Choroid plexus epithelial cell (primary cell): ENCODE results near the gene ASPSCR1.

Experiments
- DNase-seq: peaks from one replicate; pipeline ENCODE4 v3.0.0-alpha.2; 2010; ENCODE audit warnings: low read depth
- H3K4me3 ChIP-seq: 2 replicates; pipeline ENCODE4 v1.5.1; 2011; ENCODE audit warnings: low read depth, mild to moderate bottlenecking, control low read depth, low read length, moderate library complexity
- TF ChIP-seq, protein P1 (sequence below): conservative IDR thresholded peaks from 2 replicates; pipeline ENCODE4 v1.5.1; 2011; ENCODE audit warnings: low read depth, mild to moderate bottlenecking, control low read depth, inconsistent platforms, low read length, moderate library complexity

The ASPSCR1 gene

DNA sequence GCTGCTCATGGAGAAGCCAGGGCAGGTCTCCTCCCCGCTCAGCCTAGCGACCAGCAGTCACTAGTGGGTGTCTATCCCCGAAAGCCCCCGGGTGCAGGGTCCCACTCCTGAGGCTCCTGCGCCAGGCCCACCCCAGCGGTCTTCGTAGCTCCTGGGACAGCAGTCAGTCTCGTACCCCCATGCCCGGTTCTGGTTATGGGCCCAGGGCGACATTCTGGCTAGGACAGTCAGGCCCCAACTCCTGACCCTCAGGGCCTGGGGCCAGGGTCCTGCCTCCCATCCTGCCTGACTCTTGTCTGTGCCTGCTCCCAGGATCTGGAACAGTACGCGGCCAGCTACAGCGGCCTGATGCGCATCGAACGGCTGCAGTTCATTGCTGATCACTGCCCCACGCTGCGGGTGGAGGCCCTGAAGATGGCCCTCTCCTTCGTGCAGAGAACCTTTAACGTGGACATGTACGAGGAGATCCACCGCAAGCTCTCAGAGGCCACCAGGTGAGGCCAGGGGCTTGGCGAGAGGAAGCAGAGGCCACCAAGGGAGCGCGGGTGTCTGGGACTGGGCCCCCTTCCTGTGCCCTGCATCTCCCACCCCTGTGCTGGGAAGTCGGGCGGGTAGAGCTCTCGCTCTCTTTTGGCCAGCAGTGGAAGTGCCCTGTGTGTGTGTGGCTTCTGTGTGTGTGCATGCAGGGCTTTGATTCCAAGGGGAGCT, 76.3 kb downstream of the ASPSCR1 start:
- TF ChIP-seq, protein P1, sequence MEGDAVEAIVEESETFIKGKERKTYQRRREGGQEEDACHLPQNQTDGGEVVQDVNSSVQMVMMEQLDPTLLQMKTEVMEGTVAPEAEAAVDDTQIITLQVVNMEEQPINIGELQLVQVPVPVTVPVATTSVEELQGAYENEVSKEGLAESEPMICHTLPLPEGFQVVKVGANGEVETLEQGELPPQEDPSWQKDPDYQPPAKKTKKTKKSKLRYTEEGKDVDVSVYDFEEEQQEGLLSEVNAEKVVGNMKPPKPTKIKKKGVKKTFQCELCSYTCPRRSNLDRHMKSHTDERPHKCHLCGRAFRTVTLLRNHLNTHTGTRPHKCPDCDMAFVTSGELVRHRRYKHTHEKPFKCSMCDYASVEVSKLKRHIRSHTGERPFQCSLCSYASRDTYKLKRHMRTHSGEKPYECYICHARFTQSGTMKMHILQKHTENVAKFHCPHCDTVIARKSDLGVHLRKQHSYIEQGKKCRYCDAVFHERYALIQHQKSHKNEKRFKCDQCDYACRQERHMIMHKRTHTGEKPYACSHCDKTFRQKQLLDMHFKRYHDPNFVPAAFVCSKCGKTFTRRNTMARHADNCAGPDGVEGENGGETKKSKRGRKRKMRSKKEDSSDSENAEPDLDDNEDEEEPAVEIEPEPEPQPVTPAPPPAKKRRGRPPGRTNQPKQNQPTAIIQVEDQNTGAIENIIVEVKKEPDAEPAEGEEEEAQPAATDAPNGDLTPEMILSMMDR: no peak
- DNase-seq: no peak
- peak overlapping the region; percentile 77 for H3K4me3 ChIP-seq

DNA sequence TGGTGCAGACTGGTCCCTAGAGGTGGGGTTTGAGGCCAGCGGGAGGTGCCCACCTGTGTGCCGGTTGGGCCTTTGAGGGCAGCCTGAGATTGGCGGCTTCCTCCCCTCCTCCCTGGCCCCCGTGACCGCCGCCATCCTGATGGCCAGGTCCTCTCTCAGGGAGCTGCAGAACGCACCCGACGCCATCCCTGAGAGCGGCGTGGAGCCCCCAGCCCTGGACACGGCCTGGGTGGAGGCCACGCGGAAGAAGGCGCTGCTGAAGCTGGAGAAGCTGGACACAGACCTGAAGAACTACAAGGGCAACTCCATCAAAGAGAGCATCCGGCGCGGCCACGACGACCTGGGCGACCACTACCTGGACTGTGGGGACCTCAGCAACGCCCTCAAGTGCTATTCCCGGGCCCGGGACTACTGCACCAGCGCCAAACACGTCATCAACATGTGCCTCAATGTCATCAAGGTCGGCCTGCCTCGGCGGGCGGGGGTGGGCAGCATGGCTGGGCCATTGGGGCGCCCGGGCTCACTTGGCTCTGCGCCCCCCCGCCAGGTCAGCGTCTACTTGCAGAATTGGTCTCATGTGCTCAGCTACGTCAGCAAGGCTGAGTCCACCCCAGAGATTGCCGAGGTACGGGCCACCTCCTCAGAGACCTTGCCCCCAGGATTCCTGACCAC, 77.1 kb downstream of the ASPSCR1 start:
- H3K4me3 ChIP-seq: no peak overlapping the region
- no peak for DNase-seq
- TF ChIP-seq, protein P1: no peak

- TF ChIP-seq, protein P1: no peak
- H3K4me3 ChIP-seq: no peak overlapping the region
- no peak for DNase-seq
Observed at GRCh38 chr17:82055023-82055964, 77.9 kb downstream of the ASPSCR1 start.

DNA sequence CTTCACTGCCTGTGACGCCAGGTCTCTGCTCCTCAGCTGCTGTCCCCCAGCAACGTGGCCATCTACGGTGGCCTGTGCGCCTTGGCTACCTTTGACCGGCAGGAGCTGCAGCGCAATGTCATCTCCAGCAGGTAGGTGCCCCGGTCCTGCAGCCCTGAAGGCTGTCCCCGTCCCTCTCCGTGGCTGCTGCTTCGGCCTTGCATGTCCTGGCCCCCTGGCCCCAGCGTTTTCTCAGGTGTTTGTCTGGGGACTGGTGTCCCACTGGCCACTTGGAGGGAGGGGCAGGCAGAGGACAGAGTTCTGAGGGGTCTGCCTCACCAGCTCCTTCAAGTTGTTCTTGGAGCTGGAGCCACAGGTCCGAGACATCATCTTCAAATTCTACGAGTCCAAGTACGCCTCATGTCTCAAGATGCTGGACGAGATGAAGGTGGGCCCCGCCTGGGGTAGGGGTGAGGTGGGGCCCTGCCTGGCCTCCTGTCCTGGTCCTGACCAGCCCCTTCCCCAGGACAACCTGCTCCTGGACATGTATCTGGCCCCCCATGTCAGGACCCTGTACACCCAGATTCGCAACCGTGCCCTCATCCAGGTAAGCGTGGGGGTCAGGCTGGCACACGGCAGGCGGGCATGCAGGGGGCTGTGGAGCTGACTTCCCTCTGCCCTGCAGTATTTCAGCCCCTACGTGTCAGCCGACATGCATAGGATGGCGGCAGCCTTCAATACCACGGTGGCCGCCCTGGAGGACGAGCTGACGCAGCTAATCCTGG, 78.7 kb downstream of the ASPSCR1 start:
- no peak for DNase-seq
- TF ChIP-seq, protein P1: no peak
- no peak overlapping the region for H3K4me3 ChIP-seq

- no peak for DNase-seq
- TF ChIP-seq, protein P1: no peak
- no peak overlapping the region for H3K4me3 ChIP-seq
Observed at GRCh38 chr17:82056729-82057621, 79.5 kb downstream of the ASPSCR1 start.
